ENCODE data around the gene YKT6. TPM values are rescaled to one million over a fixed set of nuclear protein-coding genes. Genes with fewer than 3 reads are reported as not detected.
"Not testable (repeated sequence)": the region's sequence is repeated elsewhere in the genome, so short reads cannot be mapped to it uniquely, and the experiment has no call there.

YKT6 gene
- total and polyA plus RNA-seq, 8 donors, result 57.0 to 88.2 (median 65.4) TPM

GRCh38 chr7:44172352-44172751 is 28.4 kb upstream of the YKT6 start:
- TF ChIP-seq, protein P1, sequence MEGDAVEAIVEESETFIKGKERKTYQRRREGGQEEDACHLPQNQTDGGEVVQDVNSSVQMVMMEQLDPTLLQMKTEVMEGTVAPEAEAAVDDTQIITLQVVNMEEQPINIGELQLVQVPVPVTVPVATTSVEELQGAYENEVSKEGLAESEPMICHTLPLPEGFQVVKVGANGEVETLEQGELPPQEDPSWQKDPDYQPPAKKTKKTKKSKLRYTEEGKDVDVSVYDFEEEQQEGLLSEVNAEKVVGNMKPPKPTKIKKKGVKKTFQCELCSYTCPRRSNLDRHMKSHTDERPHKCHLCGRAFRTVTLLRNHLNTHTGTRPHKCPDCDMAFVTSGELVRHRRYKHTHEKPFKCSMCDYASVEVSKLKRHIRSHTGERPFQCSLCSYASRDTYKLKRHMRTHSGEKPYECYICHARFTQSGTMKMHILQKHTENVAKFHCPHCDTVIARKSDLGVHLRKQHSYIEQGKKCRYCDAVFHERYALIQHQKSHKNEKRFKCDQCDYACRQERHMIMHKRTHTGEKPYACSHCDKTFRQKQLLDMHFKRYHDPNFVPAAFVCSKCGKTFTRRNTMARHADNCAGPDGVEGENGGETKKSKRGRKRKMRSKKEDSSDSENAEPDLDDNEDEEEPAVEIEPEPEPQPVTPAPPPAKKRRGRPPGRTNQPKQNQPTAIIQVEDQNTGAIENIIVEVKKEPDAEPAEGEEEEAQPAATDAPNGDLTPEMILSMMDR (IDR thresholded peaks at IDR 0.05), result no peak
- no peaks in the 10 kb centered on the region for H3K36me3 ChIP-seq
- ATAC-seq (no peak), DNase-seq (no peak)
- no peaks in the 10 kb centered on the region for H3K4me1 ChIP-seq
- no peaks in the 10 kb centered on the region for H3K9me3 ChIP-seq
- H3K27me3 ChIP-seq, result peaks cover 0 to 17% of the 10 kb centered on the region in 2 donors
- H3K27ac ChIP-seq, result no peak overlapping the region
- intact Hi-C loops (cut with DNase I), result no loop called here
- no peak overlapping the region for H3K4me3 ChIP-seq

- intact Hi-C loops (cut with DNase I), result no loop called here
- no peaks in the 10 kb centered on the region for H3K36me3 ChIP-seq
- ATAC-seq (no peak), DNase-seq (no peak)
- no peak overlapping the region for H3K27ac ChIP-seq
- H3K27me3 ChIP-seq, result peaks cover 0 to 22% of the 10 kb centered on the region in 2 donors
- TF ChIP-seq, protein P1 (IDR thresholded peaks at IDR 0.05), result no peak
- H3K4me1 ChIP-seq, result no peaks in the 10 kb centered on the region
- H3K4me3 ChIP-seq, result no peak overlapping the region
- H3K9me3 ChIP-seq, result no peaks in the 10 kb centered on the region
Measured at GRCh38 chr7:44172803-44173424, 27.9 kb upstream of the YKT6 start.

GRCh38 chr7:44173911-44174693 is 26.7 kb upstream of the YKT6 start:
- Histone ChIP-seq H3K4me1 (no peaks in the 10 kb centered on the region), H3K36me3 (no peaks in the 10 kb centered on the region), H3K4me3 (no peak overlapping the region), H3K27ac (no peak overlapping the region), H3K9me3 (no peaks in the 10 kb centered on the region), H3K27me3 (peaks cover 0 to 22% of the 10 kb centered on the region in 2 donors)
- intact Hi-C loops (cut with DNase I), result no loop called here
- TF ChIP-seq, protein P1 (IDR thresholded peaks at IDR 0.05), result no peak
- no peak for ATAC-seq
- DNase-seq, result no peak

DNA sequence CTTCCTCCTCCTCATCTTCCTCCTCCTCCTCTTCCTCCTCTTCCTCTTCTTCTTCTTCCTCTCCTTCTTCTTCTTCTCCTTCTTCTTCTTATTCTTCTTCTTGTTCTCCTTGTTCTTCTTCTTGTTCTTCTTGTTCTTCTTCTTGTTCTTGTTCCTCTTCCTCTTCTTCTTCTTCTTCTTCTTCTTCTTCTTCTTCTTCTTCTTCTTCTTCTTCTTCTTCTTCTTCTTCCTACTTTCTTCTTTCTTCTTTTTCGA is 26.2 kb upstream of the YKT6 start:
- H3K9me3 ChIP-seq; H3K27ac ChIP-seq; intact Hi-C loops (cut with DNase I); H3K36me3 ChIP-seq; H3K4me1 ChIP-seq; H3K4me3 ChIP-seq; ATAC-seq; DNase-seq: not testable (repeated sequence)
- H3K27me3 ChIP-seq, result peaks cover 0 to 22% of the 10 kb centered on the region in 2 donors

- no peak overlapping the region for H3K4me3 ChIP-seq
- DNase-seq, result no peak
- no peaks in the 10 kb centered on the region for H3K4me1 ChIP-seq
- H3K9me3 ChIP-seq, result no peaks in the 10 kb centered on the region
- H3K27me3 ChIP-seq, result peaks cover 0 to 25% of the 10 kb centered on the region in 2 donors
- ATAC-seq, result no peak
- TF ChIP-seq, protein P1 (IDR thresholded peaks at IDR 0.05), result no peak
- H3K36me3 ChIP-seq, result no peaks in the 10 kb centered on the region
- no peak overlapping the region for H3K27ac ChIP-seq
- intact Hi-C loops (cut with DNase I), result no loop called here
Measured at GRCh38 chr7:44175730-44176129, 25.0 kb upstream of the YKT6 start.

Measured in left lung (tissue), 10 donors.